Uterus (tissue), 2 donors: ENCODE measurements around the gene MPO.

Experiments used
- CTCF ChIP-seq, 4 experiments: fragments of 200-600 bp in 2 of 4; fragments of 450-650 bp in 2 of 4; sonication (generic) in 2 of 4; IDR thresholded peaks; one replicate each; pipeline ENCODE4 v1.5.1; 2016 to 2019; ENCODE audit warnings: antibody characterized with exemption in 4 of 4, mild to moderate bottlenecking in 2 of 4, moderate library complexity in 1 of 4
- POLR2A ChIP-seq, 2 donors: fragments of 450-650 bp; IDR thresholded peaks; one replicate each; pipeline ENCODE4 v1.6.1; 2016; ENCODE audit warnings: antibody characterized with exemption in 2 of 2, mild to moderate bottlenecking in 1 of 2, moderate library complexity in 1 of 2

DNA sequence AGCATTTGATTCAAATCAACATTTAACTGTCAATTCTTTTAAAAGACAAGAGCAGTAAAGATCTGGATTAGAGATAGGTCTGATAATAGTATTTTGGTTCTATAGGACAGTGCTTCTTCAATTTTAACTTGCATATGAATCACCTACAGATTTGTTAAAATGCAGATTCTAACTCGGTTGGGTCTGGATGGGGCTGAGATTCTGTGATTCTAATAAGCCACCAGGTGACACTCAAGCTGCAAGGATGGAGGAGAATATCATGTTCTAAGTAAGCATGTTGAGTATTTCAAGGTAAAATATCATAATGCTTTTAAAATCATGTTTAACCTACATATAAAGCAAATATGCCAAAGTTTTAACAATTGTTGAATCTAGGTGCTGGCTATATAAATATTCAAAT, 32.1 kb upstream of the MPO start:
- TF ChIP-seq CTCF (IDR thresholded peaks at IDR 0.05) (no peak), POLR2A (IDR thresholded peaks at IDR 0.05) (no peak)
